ENCODE measurements around the gene TTLL11. TPM values are rescaled to one million over a fixed set of nuclear protein-coding genes. Genes with fewer than 3 reads are reported as not detected.

TTLL11 gene
- total RNA-seq, 4 donors from 2014 or later, result 9.8 to 18.6 (median 15.6) TPM

DNA sequence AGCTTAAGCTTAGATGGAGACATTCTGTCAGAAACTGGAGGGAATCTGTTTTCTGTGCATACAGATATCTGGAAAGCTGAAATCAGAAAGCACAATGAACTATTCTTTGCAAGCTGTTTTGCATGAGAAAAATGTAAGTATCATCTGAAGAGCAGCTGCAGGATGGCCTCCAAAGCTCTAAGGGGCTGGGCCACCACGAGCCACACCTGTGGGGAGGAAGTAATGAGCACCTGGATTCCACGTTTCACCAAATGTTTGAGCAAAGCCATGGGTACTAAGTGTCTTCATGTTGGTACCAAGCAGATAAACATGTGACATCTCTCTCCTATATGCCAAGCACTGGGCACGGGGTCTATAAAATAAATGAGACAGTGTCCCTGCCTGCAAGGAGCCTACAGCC is 199.3 kb downstream of the TTLL11 start:
- H3K36me3 ChIP-seq, result no peaks in the 10 kb centered on the region
- 71% methylated on average over 3 of the region's 3 CpGs for WGBS, 2 donors
- DNase-seq (ENCODE audit: low spot score in 2 of 2), result no peak
- H3K27ac ChIP-seq, result no peak overlapping the region
- H3K4me1 ChIP-seq, result peaks cover 0 to 2% (median under 1%) of the 10 kb centered on the region in 4 donors
- no peaks in the 10 kb centered on the region for H3K27me3 ChIP-seq
- no peak overlapping the region for H3K4me3 ChIP-seq
- H3K9me3 ChIP-seq, result no peaks in the 10 kb centered on the region
- TF ChIP-seq EP300 (IDR thresholded peaks at IDR 0.05), result no peak
- TF ChIP-seq POLR2A (IDR thresholded peaks at IDR 0.05), result no peak
- no peak for TF ChIP-seq CTCF (IDR thresholded peaks at IDR 0.05)

DNA sequence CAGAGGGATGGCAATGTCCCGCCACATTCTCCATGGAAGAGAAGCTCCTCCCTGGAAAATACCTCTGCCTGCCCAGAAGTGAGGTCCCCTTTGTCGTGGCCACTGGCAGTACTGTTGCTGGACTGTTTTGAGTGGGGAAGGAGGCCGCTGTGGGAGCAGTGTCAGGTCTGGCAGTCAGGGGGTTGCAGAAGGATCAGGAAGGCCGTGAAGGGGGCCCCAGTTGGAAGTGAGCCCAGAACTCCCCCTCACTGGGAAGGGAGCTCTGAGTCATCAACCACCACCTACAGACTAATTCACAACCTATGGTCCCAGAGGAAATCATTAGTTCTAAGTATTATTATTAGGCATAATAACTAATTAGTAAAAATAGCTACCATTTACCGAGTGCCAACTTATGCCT is 200.4 kb downstream of the TTLL11 start:
- Histone ChIP-seq H3K36me3 (no peaks in the 10 kb centered on the region), H3K27ac (no peak overlapping the region), H3K9me3 (no peaks in the 10 kb centered on the region), H3K27me3 (no peaks in the 10 kb centered on the region), H3K4me1 (peaks cover 0 to 12% (median 5%) of the 10 kb centered on the region in 4 donors), H3K4me3 (no peak overlapping the region)
- 60 to 73% methylated on average over 5 of the region's 5 CpGs for WGBS, 2 donors
- TF ChIP-seq CTCF (IDR thresholded peaks at IDR 0.05) (no peak), EP300 (IDR thresholded peaks at IDR 0.05) (no peak), POLR2A (IDR thresholded peaks at IDR 0.05) (no peak)
- DNase-seq (ENCODE audit: low spot score in 2 of 2), result no peak

GRCh38 chr9:121890746-121891145 is 202.4 kb downstream of the TTLL11 start:
- Histone ChIP-seq H3K27me3 (no peaks in the 10 kb centered on the region), H3K27ac (no peak overlapping the region), H3K36me3 (no peaks in the 10 kb centered on the region), H3K9me3 (no peaks in the 10 kb centered on the region), H3K4me3 (no peak overlapping the region), H3K4me1 (peaks cover 0 to 25% (median 10%) of the 10 kb centered on the region in 4 donors)
- no peak for DNase-seq (ENCODE audit: low spot score in 2 of 2)
- TF ChIP-seq CTCF (IDR thresholded peaks at IDR 0.05) (no peak), POLR2A (IDR thresholded peaks at IDR 0.05) (no peak), EP300 (IDR thresholded peaks at IDR 0.05) (no peak)
- WGBS, 2 donors, result 91 to 92% methylated on average over 2 of the region's 2 CpGs

DNA sequence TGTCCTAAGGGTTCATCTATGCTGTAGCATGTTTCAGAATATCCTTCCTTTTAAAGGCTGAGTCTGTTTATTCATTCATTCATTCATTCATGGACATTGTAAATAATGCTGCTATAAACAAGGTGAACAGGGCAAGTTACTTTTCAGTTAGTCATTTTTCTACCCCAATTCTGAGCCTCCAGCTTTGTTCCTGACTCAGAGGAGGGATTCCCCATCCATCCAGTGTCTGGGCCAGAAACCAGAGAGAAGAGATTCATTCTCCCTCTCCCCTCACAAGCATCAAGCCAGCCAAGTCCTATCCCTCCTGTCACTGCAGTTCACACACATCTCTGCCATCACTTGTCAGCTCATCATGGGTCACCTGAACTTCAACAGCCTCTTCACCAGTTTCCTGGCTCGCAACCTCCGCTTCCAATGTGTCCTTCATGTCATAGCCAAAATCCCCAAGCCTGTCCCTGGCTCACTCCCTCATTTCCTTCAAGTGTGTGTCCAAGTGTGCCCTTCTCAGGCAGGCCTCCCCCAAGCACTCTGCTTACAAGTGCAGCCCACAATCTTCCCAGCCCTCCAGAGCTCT is 203.0 kb downstream of the TTLL11 start:
- H3K9me3 ChIP-seq, result no peaks in the 10 kb centered on the region
- H3K4me1 ChIP-seq, result peaks cover 0 to 31% (median 10%) of the 10 kb centered on the region in 4 donors
- no peak overlapping the region for H3K4me3 ChIP-seq
- no peak for DNase-seq (ENCODE audit: low spot score in 2 of 2)
- no peaks in the 10 kb centered on the region for H3K36me3 ChIP-seq
- H3K27me3 ChIP-seq, result no peaks in the 10 kb centered on the region
- WGBS, 2 donors, result 96 to 98% methylated on average over 2 of the region's 2 CpGs
- H3K27ac ChIP-seq, result no peak overlapping the region
- TF ChIP-seq POLR2A (IDR thresholded peaks at IDR 0.05) (no peak), EP300 (IDR thresholded peaks at IDR 0.05) (no peak), CTCF (IDR thresholded peaks at IDR 0.05) (no peak)

DNA sequence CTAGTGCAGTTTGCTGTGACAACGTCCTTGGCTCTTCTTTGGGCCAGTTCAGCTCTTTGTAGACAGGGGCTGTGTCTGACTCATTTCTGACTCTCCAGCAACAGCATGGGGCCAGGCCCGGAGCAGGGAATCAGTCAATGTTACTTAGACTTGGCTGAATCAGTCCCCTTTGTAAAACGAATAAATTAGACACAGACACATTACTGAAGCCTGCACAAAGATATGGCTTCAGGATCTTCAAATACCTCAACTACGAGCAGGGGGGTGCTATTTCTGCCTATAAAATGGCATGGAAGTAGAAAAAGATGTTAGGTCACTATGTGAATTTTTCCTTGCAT is 204.7 kb downstream of the TTLL11 start:
- Histone ChIP-seq H3K9me3 (no peaks in the 10 kb centered on the region), H3K4me3 (no peak overlapping the region), H3K27me3 (no peaks in the 10 kb centered on the region), H3K4me1 (peaks cover 0 to 48% (median 22%) of the 10 kb centered on the region in 4 donors), H3K36me3 (no peaks in the 10 kb centered on the region), H3K27ac (peak overlapping the region in 2 of 4 donors; percentile 39 to 46)
- TF ChIP-seq EP300 (IDR thresholded peaks at IDR 0.05), result no peak
- no peak for TF ChIP-seq CTCF (IDR thresholded peaks at IDR 0.05)
- TF ChIP-seq POLR2A (IDR thresholded peaks at IDR 0.05), result no peak
- 49 to 50% methylated on average over 4 of the region's 4 CpGs for WGBS, 2 donors
- DNase-seq (ENCODE audit: low spot score in 2 of 2), result no peak

All from tibial nerve (tissue), 4 donors.